B cell (primary cell): ENCODE data around the gene NBAS.

Experiments
- EZH2 ChIP-seq: IDR thresholded peaks from 2 replicates; pipeline ENCODE4 v1.6.1; 2012; ENCODE audit warnings: borderline replicate concordance, low read depth, mild to moderate bottlenecking, moderate library complexity, low read length; ENCODE audit not compliant: insufficient read depth, poor library complexity, severe bottlenecking
- TF ChIP-seq, protein P1 (sequence below): fragments of 200-600 bp; IDR thresholded peaks from one replicate; pipeline ENCODE4 v1.8.0; 2022; ENCODE audit warnings: antibody characterized with exemption, mild to moderate bottlenecking

GRCh38 chr2:15388406-15389325, 172.5 kb downstream of the NBAS start:
- no peak for TF ChIP-seq EZH2
- TF ChIP-seq, protein P1, sequence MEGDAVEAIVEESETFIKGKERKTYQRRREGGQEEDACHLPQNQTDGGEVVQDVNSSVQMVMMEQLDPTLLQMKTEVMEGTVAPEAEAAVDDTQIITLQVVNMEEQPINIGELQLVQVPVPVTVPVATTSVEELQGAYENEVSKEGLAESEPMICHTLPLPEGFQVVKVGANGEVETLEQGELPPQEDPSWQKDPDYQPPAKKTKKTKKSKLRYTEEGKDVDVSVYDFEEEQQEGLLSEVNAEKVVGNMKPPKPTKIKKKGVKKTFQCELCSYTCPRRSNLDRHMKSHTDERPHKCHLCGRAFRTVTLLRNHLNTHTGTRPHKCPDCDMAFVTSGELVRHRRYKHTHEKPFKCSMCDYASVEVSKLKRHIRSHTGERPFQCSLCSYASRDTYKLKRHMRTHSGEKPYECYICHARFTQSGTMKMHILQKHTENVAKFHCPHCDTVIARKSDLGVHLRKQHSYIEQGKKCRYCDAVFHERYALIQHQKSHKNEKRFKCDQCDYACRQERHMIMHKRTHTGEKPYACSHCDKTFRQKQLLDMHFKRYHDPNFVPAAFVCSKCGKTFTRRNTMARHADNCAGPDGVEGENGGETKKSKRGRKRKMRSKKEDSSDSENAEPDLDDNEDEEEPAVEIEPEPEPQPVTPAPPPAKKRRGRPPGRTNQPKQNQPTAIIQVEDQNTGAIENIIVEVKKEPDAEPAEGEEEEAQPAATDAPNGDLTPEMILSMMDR: no peak
